Natural killer cell (primary cell): Measurements from ENCODE around the gene STAT4. TPM values are rescaled to one million over a fixed set of nuclear protein-coding genes. Genes with fewer than 3 reads are reported as not detected.

ENCODE experiments used
- ATAC-seq, 3 donors: fragments of 150-1000 bp in 2 of 3; fragments of 200-7000 bp in 1 of 3; cut with Tn5 transposase; 1 replicate in 1 of 3; 2 replicates in 2 of 3; pipeline ENCODE4 v1.10.0; 2021; ENCODE audit warnings: mild to moderate bottlenecking in 2 of 3, moderate library complexity in 2 of 3
- DNase-seq, 2 donors: peaks; one replicate each; pipeline versions ENCODE4 v3.0.0 to v3.0.0-alpha.2; 2013 to 2021; ENCODE audit warnings: mixed read lengths in 1 of 2
- H3K27ac ChIP-seq: one replicate; pipeline ENCODE4 v1.5.1; 2013; ENCODE audit warnings: mild to moderate bottlenecking, low read length
- H3K27me3 ChIP-seq: one replicate; pipeline ENCODE4 v1.6.1; 2013; ENCODE audit warnings: low read length; ENCODE audit not compliant: control insufficient read depth, insufficient read depth
- H3K36me3 ChIP-seq: one replicate; pipeline ENCODE4 v1.6.1; 2013; ENCODE audit warnings: low read length; ENCODE audit not compliant: control insufficient read depth, insufficient read depth
- H3K4me1 ChIP-seq: one replicate; pipeline ENCODE4 v1.6.1; 2013; ENCODE audit warnings: low read length; ENCODE audit not compliant: control insufficient read depth, insufficient read depth
- H3K4me3 ChIP-seq: one replicate; pipeline ENCODE4 v1.5.1; 2013; ENCODE audit warnings: low read length
- H3K9me3 ChIP-seq: one replicate; pipeline ENCODE4 v1.6.1; 2013; ENCODE audit warnings: low read length; ENCODE audit not compliant: control insufficient read depth, insufficient read depth
- H3K27ac Mint-ChIP-seq, 2 donors: one replicate each; pipeline ENCODE4 v1.8.0; 2022; ENCODE audit warnings: mild to moderate bottlenecking in 2 of 2, mixed read lengths in 2 of 2, moderate library complexity in 1 of 2
- H3K27me3 Mint-ChIP-seq, 2 donors: one replicate each; pipeline ENCODE4 v1.8.0; 2022; ENCODE audit warnings: low read depth in 2 of 2, mixed read lengths in 2 of 2
- H3K36me3 Mint-ChIP-seq: one replicate; pipeline ENCODE4 v1.8.0; 2022; ENCODE audit warnings: mixed read lengths
- H3K4me1 Mint-ChIP-seq, 2 donors: one replicate each; pipeline ENCODE4 v1.8.0; 2022; ENCODE audit warnings: mixed read lengths in 2 of 2
- H3K4me3 Mint-ChIP-seq: one replicate; pipeline ENCODE4 v1.8.0; 2022; ENCODE audit warnings: mild to moderate bottlenecking, moderate library complexity, mixed read lengths
- H3K9me3 Mint-ChIP-seq, 2 donors: one replicate each; pipeline ENCODE4 v1.8.0; 2022; ENCODE audit warnings: mixed read lengths in 2 of 2
- whole genome bisulfite sequencing: methylation state at CpG from one replicate; pipeline ENCODE4 v1.1.7; 2013; ENCODE audit warnings: missing lambda C conversion rate; ENCODE audit not compliant: insufficient coverage; 5-methylcytosine and 5-hydroxymethylcytosine counted together
- intact Hi-C: fragments of 100-400 bp; cut with micrococcal nuclease; formaldehyde crosslinking; loops from one replicate; pipeline ENCODE4 v1.14.2; 2022
- total RNA-seq, 4 donors: library from RNA; stranded (reverse); fragments of 120-200 nt in 1 of 4; gene quantifications; one replicate each; pipeline versions ENCODE4 v1.2.3 to v1.2.4, GENCODE V29; 2013 to 2022
- TF ChIP-seq, protein P1 (sequence below): fragments of 200-600 bp; IDR thresholded peaks from one replicate; pipeline ENCODE4 v1.8.0; 2022; ENCODE audit warnings: antibody characterized with exemption

STAT4 gene
- total RNA-seq, 3 donors from 2014 or later (not counting 1 experiment from before 2014, with no cell fraction given): 264 to 339 (median 304) TPM

DNA sequence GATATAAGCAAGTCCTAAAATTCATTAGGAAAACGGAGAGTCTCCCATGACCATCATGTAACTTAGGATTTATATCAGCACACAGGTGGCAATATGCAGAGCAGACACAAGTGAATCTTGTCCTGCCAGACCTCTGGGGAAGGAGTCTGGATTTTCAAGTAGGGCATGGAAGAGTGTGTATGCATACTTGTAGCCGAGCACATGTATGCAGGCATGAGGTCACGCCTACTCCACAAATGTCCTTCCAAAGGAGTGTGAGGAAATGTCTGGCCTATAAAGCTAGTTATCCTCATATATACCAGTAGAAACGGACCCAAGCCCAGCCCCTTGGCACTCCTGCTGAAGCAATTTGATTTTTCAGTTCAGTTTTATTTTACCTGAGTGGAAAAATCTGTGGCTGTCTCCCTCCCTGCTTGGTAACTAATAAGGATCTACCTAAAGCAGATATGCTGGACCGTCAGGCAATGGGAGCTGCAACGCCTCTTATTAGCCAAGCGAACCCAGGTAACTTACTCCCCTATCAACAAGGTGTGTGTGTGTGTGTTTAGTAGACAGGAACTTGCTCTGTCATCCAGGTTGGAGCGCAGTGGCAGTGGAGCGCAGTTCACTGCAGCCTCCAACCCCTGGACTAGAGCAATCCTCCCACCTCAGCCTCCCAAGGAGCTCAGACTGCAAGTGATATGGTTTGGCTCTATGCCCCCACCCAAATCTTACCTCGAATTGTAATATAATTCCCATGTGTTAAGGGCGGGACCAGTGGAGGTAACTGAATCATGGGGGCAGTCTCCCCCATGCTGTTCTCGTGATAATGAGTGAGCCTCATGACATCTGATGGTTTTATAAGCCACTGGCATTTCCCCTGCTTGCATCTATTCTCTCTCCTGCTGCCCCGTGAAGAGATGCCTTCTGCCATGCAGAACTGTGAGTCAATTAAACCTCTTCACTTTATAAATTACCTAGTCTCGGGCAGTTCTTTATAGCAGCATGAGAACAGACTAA, 139.6 kb downstream of the STAT4 start:
- intact Hi-C loops: no loop called here
- H3K27ac Mint-ChIP-seq: no peak overlapping the region
- peaks cover 12 to 16% of the 10 kb centered on the region in 2 donors for H3K4me1 Mint-ChIP-seq
- no peak for DNase-seq
- H3K4me3 ChIP-seq: no peak overlapping the region
- peaks cover 42% of the 10 kb centered on the region for H3K36me3 ChIP-seq
- H3K4me1 ChIP-seq: peaks cover 39% of the 10 kb centered on the region
- no peaks in the 10 kb centered on the region for H3K27me3 Mint-ChIP-seq
- H3K36me3 Mint-ChIP-seq: peaks cover 17% of the 10 kb centered on the region
- H3K27me3 ChIP-seq: no peaks in the 10 kb centered on the region
- no peak overlapping the region for H3K27ac ChIP-seq
- ATAC-seq: no peak
- TF ChIP-seq, protein P1, sequence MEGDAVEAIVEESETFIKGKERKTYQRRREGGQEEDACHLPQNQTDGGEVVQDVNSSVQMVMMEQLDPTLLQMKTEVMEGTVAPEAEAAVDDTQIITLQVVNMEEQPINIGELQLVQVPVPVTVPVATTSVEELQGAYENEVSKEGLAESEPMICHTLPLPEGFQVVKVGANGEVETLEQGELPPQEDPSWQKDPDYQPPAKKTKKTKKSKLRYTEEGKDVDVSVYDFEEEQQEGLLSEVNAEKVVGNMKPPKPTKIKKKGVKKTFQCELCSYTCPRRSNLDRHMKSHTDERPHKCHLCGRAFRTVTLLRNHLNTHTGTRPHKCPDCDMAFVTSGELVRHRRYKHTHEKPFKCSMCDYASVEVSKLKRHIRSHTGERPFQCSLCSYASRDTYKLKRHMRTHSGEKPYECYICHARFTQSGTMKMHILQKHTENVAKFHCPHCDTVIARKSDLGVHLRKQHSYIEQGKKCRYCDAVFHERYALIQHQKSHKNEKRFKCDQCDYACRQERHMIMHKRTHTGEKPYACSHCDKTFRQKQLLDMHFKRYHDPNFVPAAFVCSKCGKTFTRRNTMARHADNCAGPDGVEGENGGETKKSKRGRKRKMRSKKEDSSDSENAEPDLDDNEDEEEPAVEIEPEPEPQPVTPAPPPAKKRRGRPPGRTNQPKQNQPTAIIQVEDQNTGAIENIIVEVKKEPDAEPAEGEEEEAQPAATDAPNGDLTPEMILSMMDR: no peak
- H3K9me3 Mint-ChIP-seq: no peaks in the 10 kb centered on the region
- WGBS: 81% methylated on average over 10 of the region's 14 CpGs
- H3K4me3 Mint-ChIP-seq: no peak overlapping the region
- H3K9me3 ChIP-seq: no peaks in the 10 kb centered on the region

DNA sequence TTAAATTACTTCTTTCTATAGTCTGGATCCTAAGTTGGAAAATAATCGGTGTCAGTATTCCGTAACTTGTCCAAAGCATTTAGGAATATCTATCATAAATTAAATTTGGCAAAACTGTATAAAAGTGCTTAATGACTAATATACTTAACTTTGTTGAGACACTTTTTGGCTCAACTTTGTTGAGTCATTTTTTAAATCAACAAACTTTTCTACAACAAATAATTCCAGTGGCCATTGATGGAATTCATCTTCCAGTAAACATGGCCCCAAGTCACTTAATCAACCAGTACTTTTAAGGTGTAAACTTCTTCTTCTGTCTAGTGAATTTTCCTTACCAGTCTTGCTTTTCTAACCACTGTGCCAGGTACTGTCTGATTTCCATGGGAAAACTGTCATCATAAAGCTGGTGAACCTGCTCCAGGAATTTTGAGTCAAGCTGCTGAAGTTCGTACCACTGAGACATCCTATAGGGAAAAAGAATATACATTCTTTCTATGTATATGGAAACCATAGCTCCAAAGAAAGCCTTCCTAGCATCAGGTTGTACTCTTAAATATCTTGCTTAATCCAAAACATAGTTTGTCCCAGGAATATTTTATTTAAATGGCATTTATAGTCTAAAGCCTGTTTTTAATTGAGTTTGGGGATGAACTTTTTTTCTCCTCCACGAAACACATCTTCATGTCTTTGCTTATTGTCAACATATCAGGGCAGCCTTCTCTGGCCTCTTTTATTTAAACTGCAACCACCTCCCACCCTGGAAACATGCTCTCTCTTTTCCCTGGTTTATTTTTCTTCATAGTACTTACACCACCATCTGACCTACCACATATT, 141.0 kb downstream of the STAT4 start:
- Mint-ChIP-seq H3K36me3 (peaks cover 24% of the 10 kb centered on the region), H3K9me3 (no peaks in the 10 kb centered on the region), H3K27ac (peak overlapping the region; percentile 32 to 54), H3K4me1 (peaks cover 18 to 22% of the 10 kb centered on the region in 2 donors), H3K4me3 (no peak overlapping the region), H3K27me3 (no peaks in the 10 kb centered on the region)
- WGBS: 100% methylated on average over 1 of the region's 4 CpGs
- ATAC-seq: no peak
- peaks cover 29% of the 10 kb centered on the region for H3K4me1 ChIP-seq
- TF ChIP-seq, protein P1: no peak
- H3K27me3 ChIP-seq: no peaks in the 10 kb centered on the region
- H3K27ac ChIP-seq: no peak overlapping the region
- DNase-seq: no peak
- H3K4me3 ChIP-seq: no peak overlapping the region
- H3K36me3 ChIP-seq: peaks cover 56% of the 10 kb centered on the region
- H3K9me3 ChIP-seq: no peaks in the 10 kb centered on the region
- intact Hi-C loops: no loop called here

DNA sequence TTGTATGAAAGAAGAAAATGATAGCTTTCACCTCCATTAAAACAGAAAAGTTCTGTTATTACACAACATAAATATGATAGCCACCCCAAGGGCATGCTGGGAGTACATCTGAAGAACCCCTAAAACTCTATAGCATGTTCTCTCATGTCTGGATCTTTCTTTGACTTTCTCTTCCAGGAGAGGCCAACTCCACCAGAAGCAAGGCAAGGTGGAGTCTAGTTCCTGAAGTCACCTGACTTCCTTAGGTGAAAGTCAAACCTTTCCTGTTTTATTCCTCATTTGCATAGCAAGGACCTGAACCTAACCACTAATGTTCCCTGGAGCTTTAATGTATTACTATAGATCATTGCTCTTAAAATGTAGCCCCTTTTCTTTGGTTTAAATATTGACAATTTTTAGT, 142.5 kb downstream of the STAT4 start:
- no peak overlapping the region for H3K4me3 ChIP-seq

More for the DNA sequence above, 142.5 kb downstream of the STAT4 start:
- intact Hi-C loops: no loop called here
- H3K9me3 Mint-ChIP-seq: no peaks in the 10 kb centered on the region
- Histone ChIP-seq H3K4me1 (peaks cover 24% of the 10 kb centered on the region), H3K36me3 (peaks cover 71% of the 10 kb centered on the region), H3K27ac (no peak overlapping the region), H3K9me3 (peaks cover 5% of the 10 kb centered on the region), H3K27me3 (no peaks in the 10 kb centered on the region)
- H3K4me3 Mint-ChIP-seq: no peak overlapping the region
- ATAC-seq (no peak), DNase-seq (no peak)
- TF ChIP-seq, protein P1: no peak
- H3K27me3 Mint-ChIP-seq: no peaks in the 10 kb centered on the region
- peaks cover 20 to 22% of the 10 kb centered on the region in 2 donors for H3K4me1 Mint-ChIP-seq
- no peak overlapping the region for H3K27ac Mint-ChIP-seq
- H3K36me3 Mint-ChIP-seq: peaks cover 39% of the 10 kb centered on the region
